GM21447 (cell line): ENCODE measurements around the gene PHB1.
A peak's percentile ranks its signal among the peaks of the same experiment; 100 is the strongest.
"Not testable (repeated sequence)": the region's sequence is repeated elsewhere in the genome, so short reads cannot be mapped to it uniquely, and the experiment has no call there.

Source experiments
- ATAC-seq: cut with Tn5 transposase; IDR thresholded peaks from one replicate; pipeline ENCODE4 v1.9.1; 2021; ENCODE audit not compliant: unreplicated experiment

Gene PHB1

GRCh38 chr17:49406421-49407061 is 8.1 kb downstream of the PHB1 start:
- ATAC-seq: no peak

DNA sequence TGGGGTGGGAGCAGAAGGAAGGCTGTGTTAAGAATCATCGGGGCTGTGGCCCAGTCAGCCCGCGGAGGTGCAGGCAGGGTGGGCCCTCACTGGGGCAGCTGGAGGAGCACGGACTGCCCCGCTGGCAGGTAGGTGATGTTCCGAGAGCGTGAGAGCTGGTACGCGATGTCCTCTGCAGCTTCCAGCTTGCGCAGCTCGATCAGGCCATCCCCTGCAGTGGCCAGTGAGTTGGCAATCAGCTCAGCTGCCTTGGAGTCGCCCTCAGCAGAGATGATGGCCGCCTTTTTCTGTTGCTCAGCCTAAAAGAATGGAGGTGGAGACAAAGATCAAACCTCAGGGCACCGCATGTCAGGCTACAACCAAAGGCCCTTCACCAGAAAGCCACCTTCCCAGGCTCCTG is 9.8 kb downstream of the PHB1 start:
- ATAC-seq: no peak

DNA sequence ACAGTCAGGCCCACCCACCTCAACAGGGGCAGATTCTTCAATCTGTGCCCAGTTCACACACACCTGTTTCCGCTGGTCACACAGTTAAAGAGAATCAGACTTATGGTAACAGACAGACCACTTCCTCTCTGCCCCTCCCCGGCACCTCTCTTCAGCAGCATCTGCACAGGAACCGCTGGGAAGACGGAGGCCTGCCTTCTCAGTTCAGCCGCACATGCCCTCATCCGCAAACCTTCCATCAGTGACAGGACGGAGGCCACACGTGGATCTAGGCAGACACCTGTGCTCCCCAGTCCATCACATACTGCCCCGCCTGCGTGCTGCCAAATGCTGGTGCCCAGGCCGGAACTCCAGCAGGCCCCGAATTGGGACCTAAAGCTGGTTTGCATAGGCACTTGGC is 10.3 kb downstream of the PHB1 start:
- no peak for ATAC-seq

GRCh38 chr17:49403514-49404289 is 11.0 kb downstream of the PHB1 start:
- no peak for ATAC-seq

GRCh38 chr17:49402706-49403105 is 12.0 kb downstream of the PHB1 start:
- no peak for ATAC-seq

GRCh38 chr17:49401971-49402611 is 12.6 kb downstream of the PHB1 start:
- ATAC-seq: no peak

- ATAC-seq: no peak
Observed at GRCh38 chr17:49399995-49400394, 14.7 kb downstream of the PHB1 start.

DNA sequence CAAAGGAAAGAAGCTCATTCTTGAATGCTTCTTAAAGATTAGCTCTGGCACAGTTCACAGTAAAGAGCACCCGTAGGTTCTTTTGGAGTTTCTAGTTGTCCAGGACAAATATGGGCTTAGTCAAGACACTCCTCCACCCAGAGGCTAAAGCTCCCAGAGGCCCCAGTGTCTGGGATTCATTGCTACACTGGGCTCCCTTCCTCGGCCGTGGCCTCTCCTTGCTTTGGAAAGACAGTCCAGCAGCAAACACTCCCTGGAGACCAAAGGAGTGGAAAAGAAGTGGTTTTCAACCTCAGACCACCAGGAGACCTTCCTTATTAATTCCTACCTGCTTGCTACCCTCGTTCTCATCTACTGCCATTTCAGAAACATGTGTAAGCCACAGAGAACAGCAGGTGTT is 17.1 kb downstream of the PHB1 start:
- ATAC-seq: no peak

DNA sequence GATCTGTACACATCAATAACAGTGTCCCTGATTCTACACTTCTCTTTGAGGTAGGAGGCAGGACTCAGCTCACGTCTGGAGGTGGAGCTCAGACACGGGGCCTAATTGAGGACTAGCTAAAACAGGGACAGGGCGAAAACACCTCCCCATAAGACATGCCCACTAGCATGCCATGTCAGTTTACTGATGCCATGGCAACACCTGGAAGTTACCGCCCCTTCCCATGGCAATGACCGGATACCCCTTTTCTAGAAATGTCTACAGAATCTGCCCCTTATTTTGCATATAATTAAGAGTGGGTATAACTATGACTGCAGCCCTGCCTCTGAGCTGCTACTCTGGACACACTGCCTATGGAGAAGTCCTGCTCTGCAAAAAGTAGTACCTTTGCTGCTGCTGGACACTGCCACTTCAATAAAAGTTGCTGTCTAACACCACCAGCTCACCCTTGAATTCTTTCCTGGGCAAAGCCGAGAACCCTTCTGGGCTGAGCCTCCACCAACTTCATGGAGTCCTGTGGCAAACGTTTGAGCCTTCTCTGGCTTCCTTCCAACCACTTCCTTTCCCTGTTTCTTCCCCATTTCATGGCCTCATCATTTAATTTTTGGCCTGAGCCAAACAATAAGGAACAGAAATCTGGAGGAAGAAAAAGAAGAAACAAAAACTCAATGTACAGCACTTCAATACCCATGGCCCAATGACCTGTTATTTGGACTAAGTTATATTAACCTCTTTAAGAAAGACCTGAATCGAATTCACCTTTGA is 21.0 kb downstream of the PHB1 start:
- ATAC-seq: no peak

- ATAC-seq: no peak
Observed at GRCh38 chr17:49390548-49391324, 23.9 kb downstream of the PHB1 start.

DNA sequence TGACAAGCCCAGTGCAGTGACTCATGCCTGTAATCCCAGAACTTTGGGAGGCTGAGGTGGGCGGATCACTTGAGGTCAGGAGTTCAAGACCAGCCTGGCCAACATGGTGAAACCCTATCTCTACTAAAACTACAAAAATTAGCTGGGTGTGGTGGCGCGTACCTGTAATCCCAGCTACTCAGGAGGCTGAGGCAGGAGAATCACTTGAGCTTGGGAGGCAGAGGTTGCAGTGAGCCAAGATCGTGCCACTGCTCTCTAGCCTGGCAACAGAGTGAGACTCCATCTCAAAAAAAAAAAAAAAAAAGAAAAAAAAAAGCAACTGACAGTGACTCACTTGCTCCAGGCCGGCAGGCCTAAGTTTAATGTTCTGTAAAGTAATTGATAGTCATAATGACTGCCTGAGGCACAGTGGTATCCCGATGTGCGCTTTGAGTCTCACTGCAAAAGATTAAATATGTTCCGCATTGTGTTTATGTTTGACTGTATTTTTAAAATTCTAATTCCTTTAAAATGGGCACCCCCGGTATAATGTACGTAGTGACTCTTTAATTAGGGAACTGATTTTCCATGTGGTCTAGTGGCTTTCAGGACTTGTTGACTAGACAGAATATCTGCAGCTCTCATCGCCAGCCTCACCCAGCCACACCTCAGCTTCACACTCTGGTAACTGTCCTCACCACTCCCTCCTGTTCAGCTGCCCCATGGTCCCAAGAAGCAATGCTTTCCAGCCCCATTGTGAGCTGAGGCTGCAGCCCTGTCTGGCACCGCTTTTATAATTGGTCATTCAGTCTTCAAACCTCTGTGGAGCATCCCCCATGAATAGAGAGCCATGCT is 25.0 kb downstream of the PHB1 start:
- not testable (repeated sequence) for ATAC-seq

GRCh38 chr17:49388692-49389513 is 25.8 kb downstream of the PHB1 start:
- ATAC-seq: no peak

GRCh38 chr17:49388290-49388640 is 26.4 kb downstream of the PHB1 start:
- ATAC-seq: peak; percentile 59

GRCh38 chr17:49387498-49388289 is 27.0 kb downstream of the PHB1 start:
- ATAC-seq: peak; percentile 20

DNA sequence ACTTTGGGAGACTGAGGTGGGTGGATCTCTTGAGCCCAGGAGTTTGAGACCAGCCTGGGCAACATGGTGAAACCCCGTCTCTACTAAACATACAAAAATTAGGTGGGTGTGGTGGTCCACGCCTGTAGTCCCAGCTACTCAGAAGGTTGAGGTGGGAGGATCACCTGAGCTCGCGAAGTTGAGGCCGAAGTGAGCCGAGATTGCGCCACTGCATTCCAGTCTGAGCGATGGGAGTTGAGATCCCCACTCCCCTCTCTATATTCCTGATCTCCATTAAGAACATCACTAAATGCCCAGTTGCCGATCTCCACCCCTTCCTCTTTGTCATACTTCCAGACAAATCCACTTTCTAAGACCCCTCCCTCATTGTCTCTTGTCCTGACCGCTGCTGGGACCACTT is 28.3 kb downstream of the PHB1 start:
- no peak for ATAC-seq

DNA sequence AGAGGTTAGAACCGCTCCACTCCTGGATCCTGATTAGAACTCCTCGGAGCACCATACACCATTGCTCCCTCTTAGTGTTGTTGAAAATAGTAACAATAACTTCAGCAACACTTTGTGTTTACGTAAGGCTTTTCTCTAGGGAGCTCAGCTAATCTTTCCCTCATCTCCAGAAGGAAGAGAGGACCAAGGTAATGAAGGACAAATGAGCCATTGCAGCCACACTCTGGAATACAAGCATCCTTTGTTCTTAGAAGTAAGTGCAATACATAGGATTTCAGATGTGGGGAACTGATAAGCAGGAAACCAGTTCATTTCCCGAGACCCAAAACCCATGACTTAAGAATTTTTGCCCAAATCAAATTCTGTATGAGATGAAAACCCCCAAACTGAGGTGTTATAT is 29.7 kb downstream of the PHB1 start:
- ATAC-seq: no peak

DNA sequence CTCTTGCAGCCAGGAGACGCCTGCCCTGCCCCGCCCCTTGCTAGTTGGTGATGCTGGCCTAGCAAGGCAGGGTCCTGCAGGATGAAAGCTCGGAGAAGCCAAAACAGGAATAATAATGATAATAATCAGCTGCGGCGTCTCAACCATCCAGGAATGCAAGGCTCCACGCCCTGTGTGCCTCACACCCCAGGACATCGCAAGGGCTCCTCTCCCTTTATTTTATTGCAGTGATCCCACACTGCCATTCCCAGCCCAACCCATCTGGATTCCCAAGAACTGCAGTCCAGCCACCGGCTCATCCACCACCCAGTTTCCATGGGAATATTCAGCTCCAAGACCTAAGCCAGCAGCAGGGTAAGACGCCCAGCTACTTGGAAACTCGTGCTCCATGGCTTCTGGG is 31.6 kb downstream of the PHB1 start:
- no peak for ATAC-seq

GRCh38 chr17:49382556-49382955 is 32.1 kb downstream of the PHB1 start:
- no peak for ATAC-seq
